Stimulated activated CD8-positive, alpha-beta memory T cell treated with anti-CD3 and anti-CD28 coated beads, Interleukin-2, amount 100 ng/mL, for 1 hour (primary cell): ENCODE results near the gene ERCC5.

Source experiments
- DNase-seq, 2 donors: peaks; one replicate each; pipeline ENCODE4 v3.0.0-alpha.2; 2020; ENCODE audit warnings: low read depth in 2 of 2

The ERCC5 gene

GRCh38 chr13:102845630-102846260 is at the start of gene ERCC5:
TSS of gene ERCC5 (plus strand) at chr13:102846032. CDS start at chr13:102846267, 235 bp downstream.
- peak; percentile 90 to 93 for DNase-seq

- peak; percentile 35 to 43 for DNase-seq
Measured at GRCh38 chr13:102798581-102799425, 47.0 kb upstream of the ERCC5 start, which contains the start of the genes BIVM and POGLUT2. TSS of gene BIVM (plus strand) at chr13:102799119. CDS start at chr13:102807268, 8,149 bp downstream. TSS of gene POGLUT2 (minus strand) at chr13:102798976. CDS start at chr13:102798670, 306 bp downstream.

- DNase-seq, result no peak
Measured at GRCh38 chr13:102799426-102800144, 46.2 kb upstream of the ERCC5 start.

- peak; percentile 60 to 72 for DNase-seq
Measured at GRCh38 chr13:102800145-102801041, 45.4 kb upstream of the ERCC5 start.

GRCh38 chr13:102805680-102806079 is 40.2 kb upstream of the ERCC5 start:
- DNase-seq, result no peak

- no peak for DNase-seq
Measured at GRCh38 chr13:102807699-102808098, 38.1 kb upstream of the ERCC5 start.

GRCh38 chr13:102812611-102813287 is 33.1 kb upstream of the ERCC5 start:
- DNase-seq, result no peak

GRCh38 chr13:102814025-102814607 is 31.7 kb upstream of the ERCC5 start:
- no peak for DNase-seq

GRCh38 chr13:102814793-102815192 is 31.0 kb upstream of the ERCC5 start:
- no peak for DNase-seq

- DNase-seq, result no peak
Measured at GRCh38 chr13:102815788-102816187, 30.0 kb upstream of the ERCC5 start.

GRCh38 chr13:102816708-102817107 is 29.1 kb upstream of the ERCC5 start:
- no peak for DNase-seq

- no peak for DNase-seq
Measured at GRCh38 chr13:102817241-102817640, 28.6 kb upstream of the ERCC5 start.

- DNase-seq, result no peak
Measured at GRCh38 chr13:102817907-102818306, 27.9 kb upstream of the ERCC5 start.

GRCh38 chr13:102825400-102825799 is 20.4 kb upstream of the ERCC5 start:
- DNase-seq, result no peak

- no peak for DNase-seq
Measured at GRCh38 chr13:102825921-102826706, 19.7 kb upstream of the ERCC5 start.

- no peak for DNase-seq
Measured at GRCh38 chr13:102830646-102831045, 15.2 kb upstream of the ERCC5 start.

- DNase-seq, result no peak
Measured at GRCh38 chr13:102836471-102836870, 9.4 kb upstream of the ERCC5 start.

- DNase-seq, result no peak
Measured at GRCh38 chr13:102838273-102838672, 7.6 kb upstream of the ERCC5 start.

GRCh38 chr13:102838982-102839381 is 6.8 kb upstream of the ERCC5 start:
- no peak for DNase-seq
